SJSA1 (cell line): ENCODE results near the gene NCKAP5. TPM values are rescaled to one million over a fixed set of nuclear protein-coding genes. Genes with fewer than 3 reads are reported as not detected.
"Not testable (repeated sequence)": the region's sequence is repeated elsewhere in the genome, so short reads cannot be mapped to it uniquely, and the experiment has no call there.

Experiments
- DNase-seq, 2 experiments: peaks; one replicate each; pipeline ENCODE4 v3.0.0-alpha.2; 2015 to 2020; ENCODE audit warnings: low spot score in 2 of 2, low read depth in 1 of 2
- H3K27ac ChIP-seq: fragments of 250-450 bp; sonication (Bioruptor Pico); 2 replicates; pipeline ENCODE4 v1.5.1; 2020; ENCODE audit warnings: mild to moderate bottlenecking, moderate library complexity
- H3K27me3 ChIP-seq: fragments of 250-450 bp; sonication (Bioruptor Pico); replicated peaks from 2 replicates; pipeline ENCODE4 v1.5.1; 2020; ENCODE audit warnings: mild to moderate bottlenecking, moderate library complexity
- H3K36me3 ChIP-seq: fragments of 250-450 bp; sonication (Bioruptor Pico); 2 replicates; pipeline ENCODE4 v1.5.1; 2020; ENCODE audit warnings: mild to moderate bottlenecking
- H3K4me1 ChIP-seq: fragments of 250-450 bp; sonication (Bioruptor Pico); replicated peaks from 2 replicates; pipeline ENCODE4 v1.6.1; 2021; ENCODE audit warnings: mild to moderate bottlenecking
- H3K4me3 ChIP-seq: fragments of 250-450 bp; sonication (Bioruptor Pico); 2 replicates; pipeline ENCODE4 v1.5.1; 2020; ENCODE audit warnings: mild to moderate bottlenecking
- H3K9me3 ChIP-seq: fragments of 250-450 bp; sonication (Bioruptor Pico); replicated peaks from 2 replicates; pipeline ENCODE4 v1.5.1; 2020; ENCODE audit warnings: mild to moderate bottlenecking
- total RNA-seq: library from RNA; depleted of rRNA; stranded (reverse); fragments of >200 nt; shearing (Covaris generic); gene quantifications from 2 replicates; pipeline ENCODE4 v1.2.3, GENCODE V29; 2014

Gene NCKAP5
- total RNA-seq, 1 experiment from 2014 or later: 2.5 TPM

DNA sequence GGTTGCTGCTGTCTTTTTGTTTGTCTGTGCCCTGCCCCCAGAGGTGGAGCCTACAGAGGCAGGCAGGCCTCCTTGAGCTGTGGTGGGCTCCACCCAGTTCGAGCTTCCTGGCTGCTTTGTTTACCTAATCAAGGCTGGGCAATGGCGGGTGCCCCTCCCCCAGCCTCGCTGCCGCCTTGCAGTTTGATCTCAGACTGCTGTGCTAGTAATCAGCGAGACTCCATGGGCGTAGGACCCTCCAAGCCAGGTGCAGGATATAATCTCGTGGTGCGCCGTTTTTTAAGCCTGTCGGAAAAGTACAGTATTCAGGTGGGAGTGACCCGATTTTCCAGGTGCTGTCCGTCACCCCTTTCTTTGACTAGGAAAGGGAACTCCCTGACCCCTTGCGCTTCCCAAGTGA lies 97.8 kb downstream of the NCKAP5 start:
- H3K27me3 ChIP-seq, H3K4me1 ChIP-seq, H3K9me3 ChIP-seq, DNase-seq, H3K4me3 ChIP-seq, H3K27ac ChIP-seq, H3K36me3 ChIP-seq: not testable (repeated sequence)

DNA sequence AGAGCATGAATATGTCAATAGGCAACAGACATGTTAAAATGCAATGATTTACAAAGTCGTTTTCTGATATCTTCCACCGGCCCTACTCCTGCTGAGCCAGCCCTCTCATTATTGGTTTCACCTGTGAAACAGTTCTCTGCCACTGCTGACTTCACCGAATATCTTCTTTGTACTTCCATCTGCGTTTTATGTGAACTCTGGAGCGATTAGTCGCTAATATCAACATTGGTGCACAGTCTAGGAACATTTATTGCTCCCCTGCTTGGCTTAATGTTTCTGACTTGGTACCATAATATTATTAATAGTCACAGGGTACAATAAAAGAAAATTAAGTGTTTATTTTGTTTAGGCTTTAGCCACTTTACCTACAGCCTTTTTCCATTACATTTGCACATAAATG lies 105.5 kb downstream of the NCKAP5 start:
- H3K36me3 ChIP-seq: no peaks in the 10 kb centered on the region
- no peaks in the 10 kb centered on the region for H3K27me3 ChIP-seq
- no peak for DNase-seq
- no peak overlapping the region for H3K4me3 ChIP-seq
- no peaks in the 10 kb centered on the region for H3K4me1 ChIP-seq
- no peak overlapping the region for H3K27ac ChIP-seq
- no peaks in the 10 kb centered on the region for H3K9me3 ChIP-seq

DNA sequence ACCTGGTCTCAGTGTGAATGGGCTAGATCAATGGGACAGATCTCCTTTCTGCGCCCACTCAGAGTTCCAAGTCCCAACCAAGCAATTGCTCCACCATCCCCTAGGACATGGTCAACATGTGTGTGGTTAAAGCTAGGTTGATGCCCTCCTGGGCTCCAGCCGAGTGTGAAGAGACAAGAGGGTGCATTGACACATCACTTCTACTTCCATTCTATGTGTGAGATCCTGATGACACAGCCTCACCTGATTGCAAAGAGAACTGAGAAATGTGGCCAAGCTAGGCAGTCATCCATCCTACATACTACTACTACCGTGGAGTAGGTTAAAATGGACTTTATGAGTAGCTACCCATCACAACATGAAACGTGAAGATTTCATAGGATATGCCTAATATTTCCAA lies 106.8 kb downstream of the NCKAP5 start:
- H3K27ac ChIP-seq: no peak overlapping the region
- H3K27me3 ChIP-seq: no peaks in the 10 kb centered on the region
- H3K4me3 ChIP-seq: no peak overlapping the region
- no peaks in the 10 kb centered on the region for H3K4me1 ChIP-seq
- H3K9me3 ChIP-seq: no peaks in the 10 kb centered on the region
- DNase-seq: no peak
- no peaks in the 10 kb centered on the region for H3K36me3 ChIP-seq

GRCh38 chr2:133459590-133459989 lies 108.7 kb downstream of the NCKAP5 start:
- H3K27ac ChIP-seq: no peak overlapping the region
- no peak overlapping the region for H3K4me3 ChIP-seq
- H3K4me1 ChIP-seq: no peaks in the 10 kb centered on the region
- H3K36me3 ChIP-seq: no peaks in the 10 kb centered on the region
- DNase-seq: no peak
- no peaks in the 10 kb centered on the region for H3K9me3 ChIP-seq
- H3K27me3 ChIP-seq: no peaks in the 10 kb centered on the region

DNA sequence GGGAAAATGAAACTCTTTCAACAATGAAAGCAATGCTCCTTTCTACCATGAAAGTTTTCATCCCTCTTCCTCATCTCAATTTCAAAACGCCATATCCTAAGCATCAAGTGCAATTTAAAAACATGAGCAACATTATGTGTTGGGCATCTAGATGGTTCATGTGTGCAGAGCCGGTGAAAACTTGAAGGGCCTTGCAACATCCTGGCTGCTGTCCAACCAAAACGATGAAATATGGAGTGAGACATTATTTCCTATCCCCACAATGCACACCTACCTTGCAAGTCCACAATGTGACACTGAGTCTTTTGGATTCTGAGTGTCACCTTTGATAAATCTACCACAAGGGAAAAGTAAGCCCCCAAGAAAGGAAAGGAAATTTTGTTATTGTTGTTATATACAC lies 110.0 kb downstream of the NCKAP5 start:
- no peaks in the 10 kb centered on the region for H3K9me3 ChIP-seq
- no peak overlapping the region for H3K4me3 ChIP-seq
- H3K36me3 ChIP-seq: no peaks in the 10 kb centered on the region
- H3K27ac ChIP-seq: no peak overlapping the region
- no peak for DNase-seq
- no peaks in the 10 kb centered on the region for H3K27me3 ChIP-seq
- no peaks in the 10 kb centered on the region for H3K4me1 ChIP-seq

GRCh38 chr2:133457861-133458260 lies 110.4 kb downstream of the NCKAP5 start:
- no peak for DNase-seq
- no peaks in the 10 kb centered on the region for H3K27me3 ChIP-seq
- no peaks in the 10 kb centered on the region for H3K36me3 ChIP-seq
- no peak overlapping the region for H3K4me3 ChIP-seq
- H3K9me3 ChIP-seq: no peaks in the 10 kb centered on the region
- no peak overlapping the region for H3K27ac ChIP-seq
- no peaks in the 10 kb centered on the region for H3K4me1 ChIP-seq

- H3K4me1 ChIP-seq: no peaks in the 10 kb centered on the region
- H3K27ac ChIP-seq: no peak overlapping the region
- DNase-seq: no peak
- no peaks in the 10 kb centered on the region for H3K36me3 ChIP-seq
- H3K4me3 ChIP-seq: no peak overlapping the region
- H3K9me3 ChIP-seq: no peaks in the 10 kb centered on the region
- H3K27me3 ChIP-seq: no peaks in the 10 kb centered on the region
Measured at GRCh38 chr2:133456971-133457370, 111.3 kb downstream of the NCKAP5 start.

- H3K9me3 ChIP-seq: no peaks in the 10 kb centered on the region
- H3K4me3 ChIP-seq: no peak overlapping the region
- H3K27me3 ChIP-seq: no peaks in the 10 kb centered on the region
- no peak for DNase-seq
- no peak overlapping the region for H3K27ac ChIP-seq
- H3K36me3 ChIP-seq: no peaks in the 10 kb centered on the region
- no peaks in the 10 kb centered on the region for H3K4me1 ChIP-seq
Measured at GRCh38 chr2:133456156-133456555, 112.1 kb downstream of the NCKAP5 start.

- Histone ChIP-seq H3K36me3 (no peaks in the 10 kb centered on the region), H3K27me3 (no peaks in the 10 kb centered on the region), H3K4me3 (no peak overlapping the region), H3K27ac (no peak overlapping the region), H3K4me1 (no peaks in the 10 kb centered on the region), H3K9me3 (no peaks in the 10 kb centered on the region)
- DNase-seq: no peak
Measured at GRCh38 chr2:133453032-133453431, 115.2 kb downstream of the NCKAP5 start.

DNA sequence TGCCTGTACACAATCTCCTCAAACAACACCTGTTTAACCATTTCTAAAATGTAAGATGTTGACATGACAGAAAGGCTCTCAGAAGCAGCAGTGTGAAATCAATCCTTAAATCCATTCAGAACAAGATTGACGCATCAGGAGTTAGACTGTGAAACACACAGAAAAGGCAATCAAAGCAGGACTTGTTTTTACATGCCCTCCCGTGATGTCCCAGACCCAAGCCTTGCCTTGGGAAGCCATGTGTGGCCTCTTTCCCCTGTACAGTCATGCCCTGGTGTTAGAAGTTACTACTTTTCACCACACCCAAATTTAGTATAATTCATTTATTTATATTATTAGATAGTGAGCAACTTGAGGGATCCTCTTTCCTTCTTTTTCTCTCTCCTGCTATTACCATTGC lies 115.7 kb downstream of the NCKAP5 start:
- Histone ChIP-seq H3K27me3 (no peaks in the 10 kb centered on the region), H3K4me3 (no peak overlapping the region), H3K27ac (no peak overlapping the region), H3K4me1 (no peaks in the 10 kb centered on the region), H3K36me3 (no peaks in the 10 kb centered on the region), H3K9me3 (no peaks in the 10 kb centered on the region)
- DNase-seq: no peak

GRCh38 chr2:133452146-133452545 lies 116.1 kb downstream of the NCKAP5 start:
- DNase-seq: no peak
- H3K4me3 ChIP-seq: no peak overlapping the region
- no peaks in the 10 kb centered on the region for H3K9me3 ChIP-seq
- H3K27ac ChIP-seq: no peak overlapping the region
- no peaks in the 10 kb centered on the region for H3K36me3 ChIP-seq
- no peaks in the 10 kb centered on the region for H3K4me1 ChIP-seq
- H3K27me3 ChIP-seq: no peaks in the 10 kb centered on the region

DNA sequence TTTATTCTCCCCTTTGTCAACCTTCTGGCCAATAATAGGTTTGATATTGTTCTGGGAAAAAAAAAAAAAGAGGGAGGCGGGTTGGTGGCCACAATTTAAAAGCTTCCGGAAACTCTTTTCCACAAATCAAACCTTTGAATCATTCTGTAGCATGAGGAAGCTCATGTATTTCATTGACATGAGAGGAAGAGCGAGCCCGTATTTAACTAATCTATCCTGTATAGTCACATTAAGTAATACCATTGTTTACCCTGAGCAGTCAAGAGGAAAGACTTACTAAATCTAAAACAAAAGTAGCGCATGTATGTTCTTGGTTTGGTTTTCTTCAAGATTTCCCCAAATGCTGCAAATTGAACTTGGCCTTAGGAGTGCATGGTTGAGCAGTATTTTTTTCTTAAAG lies 120.1 kb downstream of the NCKAP5 start:
- H3K9me3 ChIP-seq: no peaks in the 10 kb centered on the region
- DNase-seq: no peak
- no peak overlapping the region for H3K27ac ChIP-seq
- no peaks in the 10 kb centered on the region for H3K4me1 ChIP-seq
- no peak overlapping the region for H3K4me3 ChIP-seq
- no peaks in the 10 kb centered on the region for H3K36me3 ChIP-seq
- H3K27me3 ChIP-seq: no peaks in the 10 kb centered on the region

DNA sequence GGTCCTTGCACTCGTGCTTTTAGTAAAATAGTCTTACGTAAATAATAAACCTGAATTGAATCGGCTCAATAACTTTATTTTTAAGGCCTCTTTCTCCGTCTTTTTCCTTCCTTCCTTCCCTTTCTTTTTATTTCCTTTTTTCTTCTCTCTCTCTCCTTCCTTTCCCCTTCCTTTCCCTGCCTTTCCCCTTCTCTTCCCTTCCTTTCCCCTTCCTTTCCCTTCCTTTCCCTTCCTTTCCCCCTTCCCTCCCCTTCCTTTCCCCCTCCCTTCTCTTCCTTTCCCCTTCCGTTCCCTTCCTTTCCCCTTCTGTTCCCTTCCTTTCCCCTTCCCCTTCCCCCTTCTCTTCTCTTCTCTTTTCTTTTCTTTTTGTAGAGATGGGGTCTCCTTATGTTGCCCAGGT lies 121.0 kb downstream of the NCKAP5 start:
- no peaks in the 10 kb centered on the region for H3K36me3 ChIP-seq
- no peaks in the 10 kb centered on the region for H3K4me1 ChIP-seq
- no peak overlapping the region for H3K27ac ChIP-seq
- H3K27me3 ChIP-seq: no peaks in the 10 kb centered on the region
- H3K4me3 ChIP-seq: no peak overlapping the region
- no peaks in the 10 kb centered on the region for H3K9me3 ChIP-seq
- DNase-seq: no peak

DNA sequence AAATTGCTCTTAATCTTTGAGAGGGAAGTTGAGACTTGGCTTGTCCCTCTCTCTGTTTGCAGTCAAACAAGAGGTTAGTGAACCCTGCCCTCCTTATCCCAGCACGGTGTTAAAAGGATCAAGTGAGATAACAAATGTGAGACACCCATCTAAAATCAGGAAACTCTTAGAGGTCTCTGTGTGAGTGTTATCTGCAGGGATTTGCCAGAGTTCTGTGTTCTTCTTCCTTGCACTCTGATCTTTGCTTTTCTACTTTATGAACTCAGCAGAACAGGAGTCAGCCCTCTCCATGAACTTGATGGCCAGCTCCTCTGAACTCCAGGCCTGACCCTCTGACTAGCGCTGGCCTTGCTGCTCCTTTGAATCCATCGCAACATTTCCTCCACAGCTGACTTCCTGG lies 123.8 kb downstream of the NCKAP5 start:
- Histone ChIP-seq H3K4me3 (no peak overlapping the region), H3K9me3 (no peaks in the 10 kb centered on the region), H3K27ac (no peak overlapping the region), H3K4me1 (no peaks in the 10 kb centered on the region), H3K36me3 (no peaks in the 10 kb centered on the region), H3K27me3 (no peaks in the 10 kb centered on the region)
- DNase-seq: no peak

DNA sequence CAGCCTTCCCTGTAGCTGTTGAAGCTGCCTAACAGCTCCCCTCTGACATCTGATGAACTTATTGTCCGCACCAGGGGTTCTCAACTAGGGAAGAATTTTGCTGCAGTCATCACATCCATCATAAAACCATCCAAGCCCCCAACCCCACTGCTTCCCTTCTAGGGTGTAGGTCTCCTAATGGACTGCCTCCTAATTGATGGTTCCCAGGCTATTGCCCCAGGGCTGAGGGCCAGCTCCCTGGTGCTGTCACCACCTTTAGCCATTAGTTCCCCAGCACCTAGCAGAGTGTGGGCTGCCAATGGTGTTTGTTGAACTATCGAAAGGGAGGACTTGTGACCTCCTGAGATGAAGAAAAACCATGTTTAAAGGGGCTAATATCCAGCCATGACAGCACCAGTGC lies 125.9 kb downstream of the NCKAP5 start:
- DNase-seq: no peak
- Histone ChIP-seq H3K4me1 (0 out of 2 replicates have a peak, but pooled peaks cover 2% of the 10 kb centered on the region), H3K9me3 (no peaks in the 10 kb centered on the region), H3K27ac (no peak overlapping the region), H3K27me3 (no peaks in the 10 kb centered on the region), H3K4me3 (no peak overlapping the region), H3K36me3 (no peaks in the 10 kb centered on the region)
